IMR-90 (cell line): ENCODE data around the gene CAST. TPM values are rescaled to one million over a fixed set of nuclear protein-coding genes. Genes with fewer than 3 reads are reported as not detected.

Source experiments
- ATAC-seq: fragments of 200-7000 bp; cut with Tn5 transposase; 2 replicates; pipeline ENCODE4 v1.9.1; 2020; ENCODE audit warnings: low read depth, mild to moderate bottlenecking, moderate library complexity
- BruUV-seq: library from RNA; stranded (reverse); fragments of 400-500 nt; replicated peaks from 2 replicates; lab custom pipeline; 2021; lab: Mats Ljungman, UMichigan
- CTCF ChIA-PET: fragments of 300-600 bp; formaldehyde crosslinking; extraction: SDS; loops from one replicate; lab custom pipeline; 2021; ENCODE audit warnings: antibody characterized with exemption; lab: Yijun Ruan, JAX
- POLR2A ChIA-PET: fragments of 300-600 bp; sonication (Branson Sonifier 250); formaldehyde crosslinking; loops from one replicate; lab custom pipeline; 2022; ENCODE audit warnings: antibody characterized with exemption; ENCODE audit not compliant: unreplicated experiment; lab: Charles Lee
- DNase-seq: peaks from one replicate; pipeline ENCODE4 v3.0.0; 2013
- H2AFZ ChIP-seq: replicated peaks from 2 replicates; pipeline ENCODE3; 2013; ENCODE audit warnings: low read length, mild to moderate bottlenecking; ENCODE audit not compliant: poor library complexity
- H2AK5ac ChIP-seq: 2 replicates; pipeline ENCODE4 v1.6.1; 2013; ENCODE audit warnings: low read depth, low read length, inconsistent platforms
- H2AK9ac ChIP-seq: replicated peaks from 2 replicates; pipeline ENCODE3; 2013; ENCODE audit warnings: mild to moderate bottlenecking, low read depth, low read length, moderate library complexity; ENCODE audit not compliant: poor library complexity
- H2BK120ac ChIP-seq: 2 replicates; pipeline ENCODE4 v1.6.1; 2013; ENCODE audit warnings: low read depth, low read length, inconsistent platforms
- H2BK15ac ChIP-seq: 3 replicates; pipeline ENCODE4 v1.6.1; 2013; ENCODE audit warnings: low read depth, low read length, inconsistent platforms
- H2BK20ac ChIP-seq: 2 replicates; pipeline ENCODE4 v1.6.1; 2013; ENCODE audit warnings: low read depth, mild to moderate bottlenecking, inconsistent platforms, low read length, moderate library complexity
- H2BK5ac ChIP-seq: 2 replicates; pipeline ENCODE4 v1.6.1; 2013; ENCODE audit warnings: mild to moderate bottlenecking, low read depth, low read length, inconsistent platforms; ENCODE audit not compliant: poor library complexity, severe bottlenecking
- H3K14ac ChIP-seq: replicated peaks from 2 replicates; pipeline ENCODE4 v1.6.1; 2013; ENCODE audit warnings: low read depth, low read length, inconsistent platforms
- H3K18ac ChIP-seq: 2 replicates; pipeline ENCODE4 v1.6.1; 2013; ENCODE audit warnings: low read depth, low read length, control low read depth
- H3K23ac ChIP-seq: 2 replicates; pipeline ENCODE4 v1.6.1; 2013; ENCODE audit warnings: low read depth, low read length, inconsistent platforms
- H3K27ac ChIP-seq: 2 replicates; pipeline ENCODE4 v1.5.1; 2013; ENCODE audit warnings: mild to moderate bottlenecking, control low read depth, low read length; ENCODE audit not compliant: insufficient read depth
- H3K27me3 ChIP-seq: 2 replicates; pipeline ENCODE4 v1.6.1; 2013; ENCODE audit warnings: low read length; ENCODE audit not compliant: control insufficient read depth, insufficient read depth
- H3K36me3 ChIP-seq: 2 replicates; pipeline ENCODE4 v1.6.1; 2013; ENCODE audit warnings: low read length, mixed read lengths; ENCODE audit not compliant: control insufficient read depth, insufficient read depth
- H3K4ac ChIP-seq: 2 replicates; pipeline ENCODE4 v1.6.1; 2013; ENCODE audit warnings: low read depth, low read length, inconsistent platforms
- H3K4me1 ChIP-seq: 2 replicates; pipeline ENCODE4 v1.6.1; 2013; ENCODE audit warnings: low read length, mixed read lengths; ENCODE audit not compliant: control insufficient read depth, insufficient read depth
- H3K4me2 ChIP-seq: 2 replicates; pipeline ENCODE4 v1.6.1; 2013; ENCODE audit warnings: low read depth, mild to moderate bottlenecking, control low read depth, low read length, moderate library complexity
- H3K4me3 ChIP-seq: 2 replicates; pipeline ENCODE4 v1.5.1; 2013; ENCODE audit warnings: low read depth, mild to moderate bottlenecking, control low read depth, low read length, moderate library complexity; ENCODE audit not compliant: insufficient read depth
- H3K56ac ChIP-seq: 2 replicates; pipeline ENCODE4 v1.6.1; 2013; ENCODE audit warnings: low read length, inconsistent platforms; ENCODE audit not compliant: insufficient read depth; ENCODE audit errors: extremely low read depth
- H3K79me1 ChIP-seq, 2 experiments: 2 replicates each; pipeline ENCODE4 v1.6.1; 2013; ENCODE audit warnings: low read length in 2 of 2, inconsistent platforms in 1 of 2, low read depth in 1 of 2
- H3K9ac ChIP-seq: 2 replicates; pipeline ENCODE4 v1.6.1; 2013; ENCODE audit warnings: low read depth, low read length, control low read depth
- H3K9me1 ChIP-seq: 2 replicates; pipeline ENCODE4 v1.6.1; 2013; ENCODE audit warnings: low read length, inconsistent platforms; ENCODE audit not compliant: insufficient read depth
- H3K9me3 ChIP-seq: 2 replicates; pipeline ENCODE4 v1.6.1; 2013; ENCODE audit warnings: low read length; ENCODE audit not compliant: control insufficient read depth, insufficient read depth
- H4K20me1 ChIP-seq: 2 replicates; pipeline ENCODE4 v1.6.1; 2013; ENCODE audit warnings: low read length, inconsistent platforms; ENCODE audit not compliant: insufficient read depth
- H4K5ac ChIP-seq: 2 replicates; pipeline ENCODE4 v1.6.1; 2013; ENCODE audit warnings: mild to moderate bottlenecking, low read depth, low read length, control low read depth
- H4K8ac ChIP-seq, 2 experiments: 2 replicates each; pipeline ENCODE4 v1.6.1; 2013; ENCODE audit warnings: low read depth in 2 of 2, low read length in 2 of 2, control low read depth in 1 of 2, inconsistent platforms in 1 of 2
- H4K91ac ChIP-seq: 2 replicates; pipeline ENCODE4 v1.6.1; 2013; ENCODE audit warnings: low read depth, low read length, inconsistent platforms; ENCODE audit not compliant: insufficient read depth
- BHLHE40 ChIP-seq: fragments of 150-350 bp; IDR thresholded peaks from 2 replicates; pipeline ENCODE4 v1.6.1; 2016; ENCODE audit warnings: mild to moderate bottlenecking, low read depth, low read length
- CEBPB ChIP-seq: IDR thresholded peaks from 2 replicates; pipeline ENCODE4 v1.6.1; 2012; ENCODE audit warnings: low read depth, low read length, improper control_type of control experiment
- CHD1 ChIP-seq: IDR thresholded peaks from 2 replicates; pipeline ENCODE4 v1.6.1; 2012; ENCODE audit warnings: low read depth, low read length, improper control_type of control experiment
- FOS ChIP-seq: fragments of 150-350 bp; IDR thresholded peaks from 2 replicates; pipeline ENCODE4 v1.6.1; 2016; ENCODE audit warnings: low read depth, low read length
- MAFK ChIP-seq: IDR thresholded peaks from 2 replicates; pipeline ENCODE4 v1.6.1; 2012; ENCODE audit warnings: low read depth, low read length, improper control_type of control experiment
- MXI1 ChIP-seq: IDR thresholded peaks from 2 replicates; pipeline ENCODE4 v1.6.1; 2012; ENCODE audit warnings: low read depth, mild to moderate bottlenecking, low read length, moderate library complexity, borderline replicate concordance
- NFE2L2 ChIP-seq: fragments of 150-350 bp; IDR thresholded peaks from 2 replicates; pipeline ENCODE4 v1.6.1; 2016; ENCODE audit warnings: low read depth, mild to moderate bottlenecking, low read length
- RAD21 ChIP-seq: IDR thresholded peaks from 2 replicates; pipeline ENCODE4 v1.6.1; 2012; ENCODE audit warnings: low read length, improper control_type of control experiment
- RCOR1 ChIP-seq: IDR thresholded peaks from 2 replicates; pipeline ENCODE4 v1.6.1; 2012; ENCODE audit warnings: mild to moderate bottlenecking, low read length, improper control_type of control experiment; ENCODE audit not compliant: insufficient replicate concordance
- RFX5 ChIP-seq: IDR thresholded peaks from 2 replicates; pipeline ENCODE4 v1.8.0; 2012; ENCODE audit warnings: low read depth, mild to moderate bottlenecking, low read length, moderate library complexity
- SMC3 ChIP-seq: fragments of 150-350 bp; IDR thresholded peaks from 2 replicates; pipeline ENCODE4 v1.6.1; 2016; ENCODE audit warnings: low read depth, mild to moderate bottlenecking, antibody characterized with exemption, low read length, moderate library complexity
- WGBS, 2 experiments: methylation state at CpG; one replicate each; pipeline versions ENCODE4 v1.1.5 to v1.1.7; 2013; ENCODE audit warnings: missing lambda C conversion rate in 2 of 2; ENCODE audit not compliant: insufficient read length in 1 of 2; ENCODE audit errors: extremely low coverage in 2 of 2; 5-methylcytosine and 5-hydroxymethylcytosine counted together
- dilution Hi-C: fragments of 300-500 bp; cut with HindIII; formaldehyde crosslinking; loops from one replicate; pipeline ENCODE4 v1.14.3; 2018; ENCODE audit warnings: low sequenced_read_pairs; ENCODE audit not compliant: unreplicated experiment
- in situ Hi-C: fragments of 300-500 bp; cut with MboI; formaldehyde crosslinking; loops from 3 replicates; pipeline ENCODE4 v1.14.3; 2019; ENCODE audit warnings: low sequenced_read_pairs, inconsistent platforms, mixed read lengths
- intact Hi-C: fragments of 100-400 bp; cut with micrococcal nuclease; formaldehyde crosslinking; loops from 2 replicates; pipeline ENCODE4 v1.10.0; 2022
- polyA plus RNA-seq, 3 experiments: library from polyadenylated mRNA; depleted of rRNA; stranded (reverse); fragments of >200 nt; gene quantifications; 2 replicates each; pipeline ENCODE4 v1.2.3, GENCODE V29; 2012; ENCODE audit warnings: low replicate concordance in 1 of 3
- total RNA-seq: library from RNA; depleted of rRNA; stranded (reverse); fragments of >200 nt; gene quantifications from 2 replicates; pipeline ENCODE4 v1.2.3, GENCODE V29; 2012
- TF ChIP-seq, protein P1 (sequence below): fragments of 150-350 bp; IDR thresholded peaks from 2 replicates; pipeline ENCODE4 v1.6.1; 2016; ENCODE audit warnings: low read depth, mild to moderate bottlenecking, low read length, moderate library complexity, borderline replicate concordance

Gene CAST
- total and polyA plus RNA-seq, 2 of the 4 experiments (the other 2 are of a cell fraction), result 91.3 to 128 TPM

DNA sequence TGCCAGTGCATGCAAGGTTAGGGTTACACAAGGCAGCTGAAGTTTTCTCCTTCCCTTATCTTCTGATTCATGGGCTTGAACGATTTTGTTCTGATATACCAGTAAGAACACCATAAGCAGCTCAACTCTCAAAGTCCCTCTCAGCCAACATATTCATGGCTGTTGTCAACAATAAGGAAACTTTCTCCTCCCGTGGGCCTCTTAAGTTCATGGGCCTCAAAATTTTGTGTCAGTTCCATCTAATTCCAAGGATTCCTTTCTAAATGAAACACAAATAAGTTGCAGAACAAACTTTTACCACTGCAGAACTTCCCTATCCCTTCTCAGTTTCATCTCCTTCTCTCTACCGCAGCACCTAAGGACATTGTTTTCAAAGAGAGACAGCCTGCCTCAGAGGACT is 23.6 kb upstream of the CAST start:
- Histone ChIP-seq H3K79me1 (no peaks in the 10 kb centered on the region), H4K91ac (no peak overlapping the region), H2BK120ac (no peak overlapping the region), H3K27ac (no peak overlapping the region), H3K36me3 (no peaks in the 10 kb centered on the region), H2BK20ac (no peak overlapping the region), H2BK5ac (no peak overlapping the region), H3K14ac (no peak overlapping the region), H3K27me3 (no peaks in the 10 kb centered on the region), H2AK9ac (no peak overlapping the region), H3K4me3 (no peak overlapping the region), H2AK5ac (no peak overlapping the region), H3K4me1 (peaks cover 11% of the 10 kb centered on the region), H3K4me2 (no peak overlapping the region), H3K23ac (no peak overlapping the region), H4K20me1 (no peaks in the 10 kb centered on the region), H3K9me3 (no peaks in the 10 kb centered on the region), H3K4ac (no peak overlapping the region), H2AFZ (no peak overlapping the region), H3K9me1 (no peaks in the 10 kb centered on the region), H3K56ac (no peak overlapping the region), H2BK15ac (no peak overlapping the region), H4K5ac (no peak overlapping the region), H4K8ac (no peak overlapping the region), H3K18ac (peak overlapping the region; percentile 43; the same call in 1 of the 2 replicates), H3K9ac (no peak overlapping the region)
- TF ChIP-seq RCOR1 (no peak), RAD21 (no peak), CHD1 (no peak), BHLHE40 (no peak), FOS (no peak), RFX5 (no peak), MAFK (no peak), MXI1 (no peak), SMC3 (no peak), CEBPB (no peak), NFE2L2 (no peak)
- TF ChIP-seq, protein P1, sequence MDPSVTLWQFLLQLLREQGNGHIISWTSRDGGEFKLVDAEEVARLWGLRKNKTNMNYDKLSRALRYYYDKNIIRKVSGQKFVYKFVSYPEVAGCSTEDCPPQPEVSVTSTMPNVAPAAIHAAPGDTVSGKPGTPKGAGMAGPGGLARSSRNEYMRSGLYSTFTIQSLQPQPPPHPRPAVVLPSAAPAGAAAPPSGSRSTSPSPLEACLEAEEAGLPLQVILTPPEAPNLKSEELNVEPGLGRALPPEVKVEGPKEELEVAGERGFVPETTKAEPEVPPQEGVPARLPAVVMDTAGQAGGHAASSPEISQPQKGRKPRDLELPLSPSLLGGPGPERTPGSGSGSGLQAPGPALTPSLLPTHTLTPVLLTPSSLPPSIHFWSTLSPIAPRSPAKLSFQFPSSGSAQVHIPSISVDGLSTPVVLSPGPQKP, result no peak
- no TSS peak for BruUV-seq
- DNase-seq (no peak), ATAC-seq (no peak)
- CTCF ChIA-PET, result interaction anchor here (0.6 kb wide), 1 partner anchor 62 kb away, joined by 4 read pairs; no protein-coding TSS in a partner anchor
- in situ Hi-C loops, result no loop called here
- POLR2A ChIA-PET, result no interaction called here
- dilution Hi-C loops, result no loop called here
- WGBS, 2 experiments, result 86% methylated on average over 2 of the region's 3 CpGs; no CpG with 5 or more reads in 1 of the 2 experiments
- intact Hi-C loops, result no loop called here
